Nephron (organoid): Measurements from ENCODE around the gene NHLH1.

Experiments
- H3K27ac Mint-ChIP-seq, 3 experiments: 2 replicates each; pipeline ENCODE4 v1.8.0; 2020; ENCODE audit warnings: mixed read lengths in 3 of 3, mild to moderate bottlenecking in 2 of 3, moderate library complexity in 1 of 3
- H3K27me3 Mint-ChIP-seq: 2 replicates; pipeline ENCODE4 v1.8.0; 2021; ENCODE audit warnings: low read depth, mild to moderate bottlenecking, moderate library complexity, mixed read lengths
- H3K36me3 Mint-ChIP-seq: 2 replicates; pipeline ENCODE4 v1.8.0; 2020; ENCODE audit warnings: low read depth, mixed read lengths
- H3K4me1 Mint-ChIP-seq: 2 replicates; pipeline ENCODE4 v1.8.0; 2020; ENCODE audit warnings: mixed read lengths
- H3K4me3 Mint-ChIP-seq, 3 experiments: 2 replicates each; pipeline ENCODE4 v1.8.0; 2020; ENCODE audit warnings: mild to moderate bottlenecking in 3 of 3, mixed read lengths in 3 of 3, moderate library complexity in 2 of 3
- H3K9me3 Mint-ChIP-seq: 2 replicates; pipeline ENCODE4 v1.8.0; 2020; ENCODE audit warnings: mixed read lengths
- CTCF ChIP-seq, 3 experiments: fragments of 200-600 bp; sonication (generic); IDR thresholded peaks; one replicate each; pipeline ENCODE4 v1.5.0; 2021; ENCODE audit warnings: antibody characterized with exemption in 3 of 3; ENCODE audit not compliant: unreplicated experiment in 3 of 3

Gene NHLH1

GRCh38 chr1:160420881-160421842 lies 54.3 kb downstream of the NHLH1 start:
- peaks cover 74% of the 10 kb centered on the region for H3K36me3 Mint-ChIP-seq
- no peak for TF ChIP-seq CTCF (IDR thresholded peaks at IDR 0.05; ENCODE audit: unreplicated experiment in 3 of 3)
- H3K27me3 Mint-ChIP-seq, result no peaks in the 10 kb centered on the region
- no peak overlapping the region for H3K27ac Mint-ChIP-seq
- no peaks in the 10 kb centered on the region for H3K4me1 Mint-ChIP-seq
- no peaks in the 10 kb centered on the region for H3K9me3 Mint-ChIP-seq
- no peak overlapping the region for H3K4me3 Mint-ChIP-seq

- no peak for TF ChIP-seq CTCF (IDR thresholded peaks at IDR 0.05; ENCODE audit: unreplicated experiment in 3 of 3)
Measured at GRCh38 chr1:160421881-160422280, 55.0 kb downstream of the NHLH1 start.

More at GRCh38 chr1:160421881-160422280, 55.0 kb downstream of the NHLH1 start:
- Mint-ChIP-seq H3K4me3 (no peak overlapping the region), H3K27ac (no peak overlapping the region), H3K27me3 (no peaks in the 10 kb centered on the region), H3K9me3 (no peaks in the 10 kb centered on the region), H3K4me1 (no peaks in the 10 kb centered on the region), H3K36me3 (peaks cover 75% of the 10 kb centered on the region)
